ENCODE results near the gene OBI1. TPM values are rescaled to one million over a fixed set of nuclear protein-coding genes. Genes with fewer than 3 reads are reported as not detected.
A peak's percentile ranks its signal among the peaks of the same experiment; 100 is the strongest.

OBI1 gene
- total RNA-seq, 1 donor: 18.1 TPM

GRCh38 chr13:78604782-78605611, 54.0 kb downstream of the OBI1 start:
- no peak overlapping the region for H3K4me3 ChIP-seq (ENCODE audit: low read depth, low read length)
- TF ChIP-seq CTCF (IDR thresholded peaks at IDR 0.05; ENCODE audit: insufficient read depth, low read depth, low read length): no peak
- DNase-seq (ENCODE audit: low read depth): no peak

- H3K4me3 ChIP-seq (ENCODE audit: low read depth, low read length): peak within 1 kb of the TSS; percentile 21
- DNase-seq (ENCODE audit: low read depth): no peak
- TF ChIP-seq CTCF (IDR thresholded peaks at IDR 0.05; ENCODE audit: insufficient read depth, low read depth, low read length): no peak
Measured at GRCh38 chr13:78603240-78603957, 55.6 kb downstream of the OBI1 start, which contains the start of gene POU4F1. Gene POU4F1, minus strand, starts transcription at chr13:78603552. Its CDS starts 226 bp downstream, at chr13:78603326.

GRCh38 chr13:78602561-78603239, 56.3 kb downstream of the OBI1 start:
- H3K4me3 ChIP-seq (ENCODE audit: low read depth, low read length): peak overlapping the region; percentile 21
- no peak for DNase-seq (ENCODE audit: low read depth)
- TF ChIP-seq CTCF (IDR thresholded peaks at IDR 0.05; ENCODE audit: insufficient read depth, low read depth, low read length): no peak

- DNase-seq (ENCODE audit: low read depth): no peak
- no peak overlapping the region for H3K4me3 ChIP-seq (ENCODE audit: low read depth, low read length)
Measured at GRCh38 chr13:78601874-78602560, 56.9 kb downstream of the OBI1 start.

GRCh38 chr13:78601124-78601873, 57.7 kb downstream of the OBI1 start:
- DNase-seq (ENCODE audit: low read depth): peak; percentile 34
- no peak overlapping the region for H3K4me3 ChIP-seq (ENCODE audit: low read depth, low read length)
- no peak for TF ChIP-seq CTCF (IDR thresholded peaks at IDR 0.05; ENCODE audit: insufficient read depth, low read depth, low read length)

More at GRCh38 chr13:78601874-78602560, 56.9 kb downstream of the OBI1 start:
- TF ChIP-seq CTCF (IDR thresholded peaks at IDR 0.05; ENCODE audit: insufficient read depth, low read depth, low read length): no peak
